Measurements from ENCODE around the gene SGSM2. TPM values are rescaled to one million over a fixed set of nuclear protein-coding genes. Genes with fewer than 3 reads are reported as not detected.

The SGSM2 gene
- total RNA-seq, 2 donors from 2014 or later: 26.7 to 27.6 TPM

- intact Hi-C loops (cut with DNase I): no loop called here
- Histone ChIP-seq H3K4me1 (no peaks in the 10 kb centered on the region), H3K9ac (ENCODE audit: low read depth in 2 of 2, low read length in 2 of 2) (no peak overlapping the region), H3K27ac (no peak overlapping the region), H3K27me3 (no peaks in the 10 kb centered on the region), H3K9me3 (no peaks in the 10 kb centered on the region), H3K4me3 (no peak overlapping the region), H3K36me3 (no peaks in the 10 kb centered on the region)
- TF ChIP-seq CTCF (IDR thresholded peaks at IDR 0.05): no peak
- no peak for DNase-seq
These were observed 90.6 kb downstream of the SGSM2 start for GRCh38 chr17:2427910-2428309.

Other genes with a start within 250 kb of the SGSM2 start
- gene SMG6, start 33.7 kb upstream of the SGSM2 start, total RNA-seq: 10 to 100 TPM; 18.3 to 23.6 TPM
- gene SRR, start 33.6 kb upstream of the SGSM2 start, total RNA-seq: 10 to 100 TPM in 1 of 2 donors, 1 to 10 TPM in 1; 9.0 to 11.0 TPM
- gene TSR1, start 1.0 kb upstream of the SGSM2 start, total RNA-seq: 10 to 100 TPM; 13.7 to 28.5 TPM
- 10 to 100 TPM; 20.7 to 29.3 TPM for gene MNT, start 63.6 kb downstream of the SGSM2 start, total RNA-seq
- 10 to 100 TPM; 16.3 to 23.1 TPM for gene METTL16, start 174.4 kb downstream of the SGSM2 start, total RNA-seq